Measurements from ENCODE around the gene CEP83. TPM values are rescaled to one million over a fixed set of nuclear protein-coding genes. Genes with fewer than 3 reads are reported as not detected.

CEP83 gene
- total and polyA plus RNA-seq, 9 of the 15 experiments (the other 6 are each of a cell fraction or from before 2014, with no cell fraction given) = 5.3 to 40.5 (median 31.3) TPM

- TF ChIP-seq NRF1 (conservative IDR thresholded peaks at IDR 0.05 in 1 of 2, IDR thresholded peaks at IDR 0.05 in 1 of 2) (peak; percentile 62 to 68), MAX (CRISPR knock-in tag; IDR thresholded peaks at IDR 0.05) (peak; percentile 89), PURB (CRISPR knock-in tag; IDR thresholded peaks at IDR 0.05; ENCODE audit: low read depth) (no peak), SAP30 (IDR thresholded peaks at IDR 0.05; ENCODE audit: borderline replicate concordance, insufficient read depth, low read depth, low read length, poor library complexity, severe bottlenecking) (peak; percentile 51), NR3C1 (CRISPR knock-in tag; IDR thresholded peaks at IDR 0.05) (0 out of 2 replicates have a peak, but pooled peaks have one; percentile 14), U2AF1 (optimal IDR thresholded peaks at IDR 0.05; ENCODE audit: low read depth, low read length) (peak; percentile 93), PHF20 (IDR thresholded peaks at IDR 0.05; ENCODE audit: partially characterized antibody) (peak; percentile 7), ZBTB33 (CRISPR knock-in tag; IDR thresholded peaks at IDR 0.05) (peak; percentile 61), ETV1 (tag; conservative IDR thresholded peaks at IDR 0.05; ENCODE audit: low read depth) (no peak; the same call in 1 of the 2 replicates), JUND (IDR thresholded peaks at IDR 0.05; ENCODE audit: borderline replicate concordance, low read depth, low read length) (peak; percentile 64), JUND (tag; IDR thresholded peaks at IDR 0.05; ENCODE audit: borderline replicate concordance, low read depth, low read length) (no peak; the same call in 2 of the 3 replicates), RNF2 (IDR thresholded peaks at IDR 0.05) (peak; percentile 41; the same call in 1 of the 2 replicates), RBM25 (IDR thresholded peaks at IDR 0.05; ENCODE audit: low read depth, low read length, severe bottlenecking) (no peak), SIN3A (IDR thresholded peaks at IDR 0.05; ENCODE audit: borderline replicate concordance in 2 of 2, control insufficient read depth in 1 of 2, low read depth in 2 of 2, low read length in 2 of 2) (peak in 1 of 2 experiments; percentile 65; a peak in 1 of 4 replicates), EP400 (IDR thresholded peaks at IDR 0.05) (peak; percentile 88), E2F6 (IDR thresholded peaks at IDR 0.05; ENCODE audit: borderline replicate concordance in 1 of 2, extremely low read depth in 1 of 2, insufficient read depth in 1 of 2, insufficient read length in 1 of 2, low read depth in 1 of 2, low read length in 1 of 2, poor library complexity in 1 of 2, severe bottlenecking in 1 of 2) (peak; percentile 89 to 95), HMGN3 (IDR thresholded peaks at IDR 0.05; ENCODE audit: borderline replicate concordance, extremely low read depth, insufficient read length, low read depth, low read length) (peak; percentile 68)
- TF ChIP-seq, protein P1, sequence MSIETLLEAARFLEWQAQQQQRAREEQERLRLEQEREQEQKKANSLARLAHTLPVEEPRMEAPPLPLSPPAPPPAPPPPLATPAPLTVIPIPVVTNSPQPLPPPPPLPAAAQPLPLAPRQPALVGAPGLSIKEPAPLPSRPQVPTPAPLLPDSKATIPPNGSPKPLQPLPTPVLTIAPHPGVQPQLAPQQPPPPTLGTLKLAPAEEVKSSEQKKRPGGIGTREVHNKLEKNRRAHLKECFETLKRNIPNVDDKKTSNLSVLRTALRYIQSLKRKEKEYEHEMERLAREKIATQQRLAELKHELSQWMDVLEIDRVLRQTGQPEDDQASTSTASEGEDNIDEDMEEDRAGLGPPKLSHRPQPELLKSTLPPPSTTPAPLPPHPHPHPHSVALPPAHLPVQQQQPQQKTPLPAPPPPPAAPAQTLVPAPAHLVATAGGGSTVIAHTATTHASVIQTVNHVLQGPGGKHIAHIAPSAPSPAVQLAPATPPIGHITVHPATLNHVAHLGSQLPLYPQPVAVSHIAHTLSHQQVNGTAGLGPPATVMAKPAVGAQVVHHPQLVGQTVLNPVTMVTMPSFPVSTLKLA (conservative IDR thresholded peaks at IDR 0.05) = peak; percentile 89 to 96
- TF ChIP-seq, protein P2, sequence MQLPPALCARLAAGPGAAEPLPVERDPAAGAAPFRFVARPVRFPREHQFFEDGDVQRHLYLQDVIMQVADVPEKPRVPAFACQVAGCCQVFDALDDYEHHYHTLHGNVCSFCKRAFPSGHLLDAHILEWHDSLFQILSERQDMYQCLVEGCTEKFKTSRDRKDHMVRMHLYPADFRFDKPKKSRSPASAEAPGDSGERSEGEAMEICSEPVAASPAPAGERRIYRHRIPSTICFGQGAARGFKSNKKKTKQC (CRISPR knock-in tag; IDR thresholded peaks at IDR 0.05) = 0 out of 2 replicates have a peak, but pooled peaks have one; percentile 69
Observed at GRCh38 chr12:94459728-94460615, at the start of gene CEP83 (continued).

Measured in K562 (cell line).